Uterus (tissue), 4 donors: ENCODE measurements around the gene DGLUCY. TPM values are rescaled to one million over a fixed set of nuclear protein-coding genes. Genes with fewer than 3 reads are reported as not detected.
"Not testable (repeated sequence)": the region's sequence is repeated elsewhere in the genome, so short reads cannot be mapped to it uniquely, and the experiment has no call there.

Experiments
- DNase-seq, 2 donors: peaks; one replicate each; pipeline ENCODE4 v3.0.0-alpha.2; 2019 to 2020
- H3K27ac ChIP-seq, 2 donors: fragments of 200-600 bp; sonication (generic); 1 replicate in 1 of 2; 2 replicates in 1 of 2; pipeline ENCODE4 v1.5.1; 2016 to 2018
- H3K27me3 ChIP-seq, 2 donors: fragments of 200-600 bp; sonication (generic); one replicate each; pipeline ENCODE4 v1.5.1; 2018 to 2019; ENCODE audit warnings: control low read depth in 1 of 2
- H3K36me3 ChIP-seq, 2 donors: fragments of 200-600 bp; sonication (generic); one replicate each; pipeline ENCODE4 v1.5.1; 2019; ENCODE audit warnings: control low read depth in 1 of 2
- H3K4me1 ChIP-seq, 2 donors: fragments of 200-600 bp; sonication (generic); one replicate each; pipeline ENCODE4 v1.5.1; 2018 to 2019; ENCODE audit warnings: control low read depth in 1 of 2
- H3K4me3 ChIP-seq, 2 donors: fragments of 200-600 bp; sonication (generic); 1 replicate in 1 of 2; 2 replicates in 1 of 2; pipeline ENCODE4 v1.5.1; 2018 to 2019; ENCODE audit warnings: mild to moderate bottlenecking in 1 of 2
- H3K9me3 ChIP-seq, 2 donors: fragments of 200-600 bp; sonication (generic); one replicate each; pipeline ENCODE4 v1.5.1; 2019; ENCODE audit warnings: control low read depth in 1 of 2
- POLR2A ChIP-seq, 2 donors: fragments of 450-650 bp; IDR thresholded peaks; one replicate each; pipeline ENCODE4 v1.6.1; 2016; ENCODE audit warnings: antibody characterized with exemption in 2 of 2, mild to moderate bottlenecking in 1 of 2, moderate library complexity in 1 of 2
- intact Hi-C: fragments of 100-400 bp; cut with DNase I; formaldehyde crosslinking; loops from one replicate; pipeline ENCODE4 v1.15.1; 2023; ENCODE audit warnings: low total_unique reads
- total RNA-seq, 4 donors: library from RNA; depleted of rRNA in 3 of 4; stranded (reverse); fragments of >200 nt in 3 of 4; gene quantifications; one replicate each; pipeline versions ENCODE4 v1.1.0 to v1.2.4, GENCODE V29; 2014 to 2023
- TF ChIP-seq, protein P1 (sequence below), 4 experiments: fragments of 200-600 bp in 2 of 4; fragments of 450-650 bp in 2 of 4; sonication (generic) in 2 of 4; IDR thresholded peaks; one replicate each; pipeline ENCODE4 v1.5.1; 2016 to 2019; ENCODE audit warnings: antibody characterized with exemption in 4 of 4, mild to moderate bottlenecking in 2 of 4, moderate library complexity in 1 of 4
- donor health status: DM: yes; HTN: yes; CAD: no.

Gene DGLUCY
- total RNA-seq, 4 donors from 2014 or later = 14.7 to 81.5 (median 61.6) TPM

DNA sequence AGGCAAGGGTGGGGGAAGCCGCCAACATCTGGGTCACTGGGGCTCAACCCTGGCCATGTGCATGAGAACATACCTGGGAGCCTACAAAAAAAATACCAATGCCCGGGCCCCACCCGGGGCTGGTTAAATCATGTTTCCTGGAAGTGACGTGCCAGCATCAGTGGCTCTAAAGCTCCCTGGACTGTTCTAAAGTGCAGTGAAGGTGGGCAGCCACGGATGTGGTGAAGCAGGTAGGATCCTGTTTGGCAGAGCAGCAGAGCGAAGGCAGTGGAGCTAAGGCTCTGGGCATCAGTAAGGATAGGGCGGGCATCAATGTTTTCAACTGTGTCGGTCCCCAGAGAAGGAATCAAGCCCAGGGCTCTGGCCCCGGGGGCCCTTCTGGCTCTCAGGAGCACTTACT is 131.2 kb downstream of the DGLUCY start:
- H3K36me3 ChIP-seq = no peaks in the 10 kb centered on the region
- H3K4me3 ChIP-seq = no peak overlapping the region
- no peaks in the 10 kb centered on the region for H3K27me3 ChIP-seq
- peaks cover 0 to under 1% of the 10 kb centered on the region in 2 donors for H3K9me3 ChIP-seq
- intact Hi-C loops = no loop called here
- no peaks in the 10 kb centered on the region for H3K4me1 ChIP-seq
- DNase-seq = no peak
- no peak overlapping the region for H3K27ac ChIP-seq
- TF ChIP-seq POLR2A (IDR thresholded peaks at IDR 0.05) = no peak
- TF ChIP-seq, protein P1, sequence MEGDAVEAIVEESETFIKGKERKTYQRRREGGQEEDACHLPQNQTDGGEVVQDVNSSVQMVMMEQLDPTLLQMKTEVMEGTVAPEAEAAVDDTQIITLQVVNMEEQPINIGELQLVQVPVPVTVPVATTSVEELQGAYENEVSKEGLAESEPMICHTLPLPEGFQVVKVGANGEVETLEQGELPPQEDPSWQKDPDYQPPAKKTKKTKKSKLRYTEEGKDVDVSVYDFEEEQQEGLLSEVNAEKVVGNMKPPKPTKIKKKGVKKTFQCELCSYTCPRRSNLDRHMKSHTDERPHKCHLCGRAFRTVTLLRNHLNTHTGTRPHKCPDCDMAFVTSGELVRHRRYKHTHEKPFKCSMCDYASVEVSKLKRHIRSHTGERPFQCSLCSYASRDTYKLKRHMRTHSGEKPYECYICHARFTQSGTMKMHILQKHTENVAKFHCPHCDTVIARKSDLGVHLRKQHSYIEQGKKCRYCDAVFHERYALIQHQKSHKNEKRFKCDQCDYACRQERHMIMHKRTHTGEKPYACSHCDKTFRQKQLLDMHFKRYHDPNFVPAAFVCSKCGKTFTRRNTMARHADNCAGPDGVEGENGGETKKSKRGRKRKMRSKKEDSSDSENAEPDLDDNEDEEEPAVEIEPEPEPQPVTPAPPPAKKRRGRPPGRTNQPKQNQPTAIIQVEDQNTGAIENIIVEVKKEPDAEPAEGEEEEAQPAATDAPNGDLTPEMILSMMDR (IDR thresholded peaks at IDR 0.05) = no peak

DNA sequence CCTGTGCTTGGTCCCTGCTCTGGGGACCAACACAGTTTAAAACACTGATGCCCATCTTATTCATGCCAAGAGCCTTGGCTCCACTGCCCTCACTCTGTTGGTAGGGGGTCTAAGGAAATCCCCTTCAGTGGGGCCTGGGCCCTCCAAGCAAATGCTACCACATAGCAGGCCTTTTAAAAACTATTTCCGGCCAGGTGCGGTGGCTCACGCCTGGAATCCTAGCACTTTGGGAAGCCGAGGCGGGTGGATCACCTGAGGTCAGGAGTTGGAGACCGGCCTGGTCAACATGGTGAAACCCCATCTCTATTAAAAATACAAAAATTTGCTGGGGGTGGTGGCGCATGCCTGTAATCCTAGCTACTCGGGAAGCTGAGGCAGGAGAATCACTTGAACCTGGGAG is 131.7 kb downstream of the DGLUCY start:
- DNase-seq, H3K4me3 ChIP-seq, H3K27me3 ChIP-seq, H3K36me3 ChIP-seq, intact Hi-C loops, H3K27ac ChIP-seq, H3K4me1 ChIP-seq, H3K9me3 ChIP-seq: not testable (repeated sequence)

DNA sequence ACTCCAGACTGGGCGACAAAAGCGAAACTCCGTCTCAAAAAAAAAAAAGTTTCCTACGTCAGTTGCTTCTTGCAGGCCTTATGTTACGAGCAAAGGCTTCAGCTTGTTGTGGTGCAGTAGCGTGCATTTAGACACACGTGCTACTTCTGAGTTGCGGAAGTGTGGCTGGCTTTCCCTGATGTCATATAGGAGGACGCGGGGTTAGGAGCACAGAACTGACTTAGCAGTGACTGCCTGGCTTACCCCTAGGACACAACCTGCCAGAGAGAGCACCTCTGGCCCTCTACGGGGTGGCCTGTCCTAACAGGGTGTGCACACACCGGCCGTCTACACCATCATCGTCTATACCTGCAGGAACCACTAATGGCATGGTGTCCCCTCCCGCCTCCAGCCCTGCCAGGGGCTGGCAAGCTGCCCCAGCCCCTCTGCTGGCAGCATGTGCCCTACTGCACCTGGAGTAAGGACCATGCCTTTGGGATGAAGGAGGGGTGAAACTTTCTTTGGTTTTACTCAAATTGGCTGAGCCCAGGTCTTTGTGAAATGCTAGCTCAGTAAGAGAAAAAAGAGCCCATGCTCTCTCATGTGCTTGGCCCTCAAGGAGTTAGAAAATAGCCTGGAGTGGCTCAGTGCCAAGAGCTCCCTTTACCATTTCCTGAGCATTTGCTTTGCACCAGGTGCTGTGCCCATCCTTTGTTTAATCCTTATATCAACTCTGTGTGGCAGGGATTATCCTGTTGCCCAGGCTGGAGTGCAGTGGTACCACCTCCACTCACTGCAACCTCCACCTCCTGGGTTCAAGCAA is 132.4 kb downstream of the DGLUCY start:
- DNase-seq = no peak
- TF ChIP-seq POLR2A (IDR thresholded peaks at IDR 0.05) = no peak
- TF ChIP-seq, protein P1 (IDR thresholded peaks at IDR 0.05) = no peak
- Histone ChIP-seq H3K4me3 (no peak overlapping the region), H3K27ac (no peak overlapping the region), H3K4me1 (no peaks in the 10 kb centered on the region), H3K27me3 (no peaks in the 10 kb centered on the region), H3K9me3 (no peaks in the 10 kb centered on the region), H3K36me3 (no peaks in the 10 kb centered on the region)
- intact Hi-C loops = no loop called here

DNA sequence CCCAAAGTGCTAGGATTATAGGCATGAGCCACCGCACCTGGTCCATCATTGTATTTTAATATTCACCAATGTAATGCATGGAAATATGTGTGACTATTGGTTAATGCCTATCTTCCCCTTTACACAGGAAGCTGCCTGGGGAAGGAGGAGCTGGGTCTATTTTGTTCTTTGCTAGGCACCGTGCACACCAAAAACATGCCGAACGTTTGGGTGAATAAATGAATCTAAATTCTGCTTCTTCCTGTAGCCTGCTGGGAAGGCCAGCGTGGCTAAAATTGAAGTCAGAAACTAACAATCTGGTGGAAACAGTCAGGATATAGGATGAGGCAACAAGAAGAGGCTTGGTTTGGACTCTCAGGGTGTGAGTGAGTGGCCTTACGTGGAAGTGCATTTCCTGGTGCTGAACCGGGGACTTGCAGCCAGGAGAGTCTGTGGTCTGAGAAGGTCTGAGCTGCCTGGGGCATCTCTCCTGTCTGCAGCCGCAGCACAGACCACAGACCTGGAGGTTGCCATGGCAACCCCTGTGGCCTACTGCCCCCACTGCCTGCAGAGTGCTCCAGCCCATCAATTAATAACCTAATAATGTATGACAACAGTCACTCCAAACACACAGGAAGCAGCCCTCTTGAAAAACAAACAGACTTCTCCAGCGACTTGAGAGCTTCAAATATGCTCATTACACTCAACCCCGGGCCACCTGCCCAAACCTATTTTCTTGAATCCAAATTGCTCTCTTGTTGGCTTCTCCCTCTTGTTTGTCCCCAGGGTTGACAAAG is 136.2 kb downstream of the DGLUCY start:
- H3K27ac ChIP-seq = no peak overlapping the region
- no peak for DNase-seq
- H3K36me3 ChIP-seq = no peaks in the 10 kb centered on the region
- intact Hi-C loops = no loop called here
- TF ChIP-seq, protein P1 (IDR thresholded peaks at IDR 0.05) = no peak
- TF ChIP-seq POLR2A (IDR thresholded peaks at IDR 0.05) = no peak
- no peaks in the 10 kb centered on the region for H3K27me3 ChIP-seq
- peaks cover 0 to 12% of the 10 kb centered on the region in 2 donors for H3K4me1 ChIP-seq
- no peak overlapping the region for H3K4me3 ChIP-seq
- H3K9me3 ChIP-seq = no peaks in the 10 kb centered on the region

DNA sequence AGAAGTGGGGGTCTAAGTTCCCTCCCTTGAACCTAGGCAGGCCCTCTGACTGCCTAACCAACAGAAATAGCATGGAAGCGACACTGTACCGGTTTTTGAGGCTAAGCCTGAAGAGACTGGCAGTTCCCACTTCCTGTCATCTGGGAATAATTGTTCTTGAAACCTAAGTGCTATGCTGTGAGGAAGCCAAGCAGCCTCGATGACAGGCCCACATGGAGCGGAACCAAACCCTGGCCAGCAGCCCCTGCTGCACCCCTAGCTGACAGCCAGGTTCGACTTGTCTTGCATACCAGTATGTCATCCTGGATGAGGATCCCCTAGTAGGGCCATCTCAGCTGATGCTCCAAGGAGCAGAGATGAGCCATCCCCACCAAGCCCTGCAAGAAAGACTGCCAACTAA is 137.0 kb downstream of the DGLUCY start:
- intact Hi-C loops = no loop called here
- no peak overlapping the region for H3K27ac ChIP-seq
- no peak overlapping the region for H3K4me3 ChIP-seq
- no peaks in the 10 kb centered on the region for H3K9me3 ChIP-seq
- DNase-seq = no peak
- no peak for TF ChIP-seq POLR2A (IDR thresholded peaks at IDR 0.05)
- TF ChIP-seq, protein P1 (IDR thresholded peaks at IDR 0.05) = no peak
- no peaks in the 10 kb centered on the region for H3K27me3 ChIP-seq
- peaks cover 0 to 12% of the 10 kb centered on the region in 2 donors for H3K4me1 ChIP-seq
- H3K36me3 ChIP-seq = no peaks in the 10 kb centered on the region
